Measurements from ENCODE around the gene INSM1.

INSM1 gene

GRCh38 chr20:20395087-20395486 lies 27.2 kb downstream of the INSM1 start:
- DNase-seq: no peak

DNA sequence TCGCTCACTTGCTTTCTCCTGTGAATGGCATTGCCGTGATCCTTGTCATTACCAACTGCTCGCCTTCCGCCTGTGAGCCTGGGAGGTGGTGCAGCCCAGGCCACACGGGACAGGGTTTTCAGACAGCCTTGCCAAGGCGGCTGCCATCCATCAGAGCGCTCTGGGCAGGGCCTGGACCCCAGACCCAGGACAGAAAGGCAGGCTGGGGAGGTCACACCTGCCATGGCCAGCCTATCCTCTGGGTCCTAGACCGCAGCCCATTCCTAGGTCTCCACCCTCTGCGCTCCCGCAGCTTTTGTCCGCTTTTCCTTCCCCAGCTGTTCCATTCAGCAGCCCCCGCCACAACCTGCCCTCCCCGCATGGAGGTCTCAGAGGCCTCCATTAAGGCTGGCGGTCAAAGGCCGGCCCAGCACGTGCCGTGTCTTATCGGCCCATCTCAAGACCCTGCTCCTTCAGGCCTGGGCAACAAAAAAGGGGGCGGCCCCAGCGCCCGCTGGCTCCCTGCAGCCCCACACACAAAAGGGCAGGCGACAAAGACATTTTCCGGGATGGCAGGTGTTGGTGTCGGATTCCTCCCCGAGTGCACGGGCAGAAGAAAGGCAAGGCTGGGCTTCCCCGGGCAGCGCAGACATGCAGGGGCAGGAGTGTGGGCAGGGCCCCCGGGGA lies 28.1 kb downstream of the INSM1 start:
- DNase-seq: no peak

DNA sequence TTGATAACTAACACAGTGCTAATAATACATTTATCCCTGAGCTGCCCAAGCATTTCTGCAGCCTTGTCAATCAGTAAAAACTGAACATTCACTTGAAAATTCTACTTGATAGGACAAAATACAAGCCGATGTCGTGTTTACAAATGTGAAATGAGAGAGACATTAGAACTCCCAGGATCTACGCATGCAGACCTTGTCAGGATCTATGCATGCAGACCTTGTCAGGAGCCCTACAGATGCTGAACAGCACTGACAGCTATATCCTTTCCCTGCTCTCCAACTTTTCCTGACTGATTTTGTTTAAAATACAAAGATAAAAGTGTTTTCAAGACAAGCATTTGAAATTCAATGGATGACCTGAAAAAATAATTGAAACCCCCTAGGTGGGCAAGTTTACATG lies 28.9 kb downstream of the INSM1 start:
- DNase-seq: no peak

DNA sequence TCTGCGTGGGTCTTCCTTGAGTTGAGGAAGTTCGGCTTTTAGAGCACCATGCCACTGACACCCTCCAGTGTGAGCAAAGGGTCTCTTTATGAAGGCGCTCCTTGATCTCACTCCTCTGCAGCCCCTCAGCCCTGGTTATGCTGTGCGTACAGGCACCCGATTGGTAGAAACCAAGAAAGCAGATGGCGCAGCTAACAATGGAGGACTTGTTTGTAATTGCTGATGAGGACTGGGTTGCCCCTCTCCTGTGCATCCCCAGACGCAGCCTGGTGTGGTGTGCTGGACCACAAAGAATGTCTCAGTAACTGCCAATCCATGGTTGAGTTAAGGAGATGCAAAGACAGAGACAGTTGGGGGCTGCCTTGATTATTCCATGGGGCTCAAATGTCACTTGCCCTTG lies 30.2 kb downstream of the INSM1 start:
- no peak for DNase-seq

DNA sequence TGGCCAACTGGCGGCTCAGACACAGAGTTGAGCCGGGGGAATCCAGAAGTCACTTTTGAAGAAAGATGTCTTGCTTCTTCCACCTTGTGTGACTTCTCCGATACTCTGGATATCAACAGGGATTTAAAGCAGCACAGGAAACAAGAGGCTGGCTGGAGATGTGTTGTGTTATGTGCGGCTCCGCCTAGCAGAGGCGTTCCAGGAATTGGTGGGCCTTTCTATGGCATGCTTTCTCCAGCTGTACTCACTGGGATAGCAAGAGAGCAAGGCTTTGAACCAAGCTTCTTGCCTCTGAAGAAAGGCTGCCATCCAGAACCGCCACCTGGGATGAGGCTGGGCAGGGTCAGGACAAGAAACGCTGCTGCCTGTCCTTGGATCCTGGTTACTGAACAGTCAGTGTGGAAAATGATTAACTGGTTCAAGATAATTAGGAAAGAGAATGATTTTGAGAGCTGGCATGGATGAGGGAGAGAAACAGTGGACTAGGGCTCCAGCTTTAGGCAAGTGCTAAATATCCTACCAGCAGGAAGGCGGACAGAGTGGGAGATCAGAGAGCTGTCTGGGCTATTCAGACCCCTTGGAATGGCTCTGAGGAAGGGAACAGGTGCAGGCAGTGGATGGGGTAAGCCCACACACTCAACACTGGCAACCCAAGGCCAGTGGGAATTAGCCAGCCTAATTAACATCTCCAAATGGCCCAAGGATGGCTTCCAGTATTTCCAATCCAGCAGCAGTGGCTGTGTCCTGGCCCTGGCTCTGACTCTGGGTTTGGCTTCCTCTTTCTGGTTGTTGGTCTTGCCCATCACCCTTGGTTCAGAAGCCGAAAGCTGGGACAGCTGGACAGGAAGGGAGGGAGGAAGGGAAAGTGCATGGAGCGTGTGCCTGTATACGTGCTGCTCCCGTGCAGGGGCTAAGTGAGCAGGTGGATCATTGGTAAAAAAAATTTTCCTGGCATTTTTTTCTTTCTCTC lies 31.9 kb downstream of the INSM1 start:
- DNase-seq: no peak

DNA sequence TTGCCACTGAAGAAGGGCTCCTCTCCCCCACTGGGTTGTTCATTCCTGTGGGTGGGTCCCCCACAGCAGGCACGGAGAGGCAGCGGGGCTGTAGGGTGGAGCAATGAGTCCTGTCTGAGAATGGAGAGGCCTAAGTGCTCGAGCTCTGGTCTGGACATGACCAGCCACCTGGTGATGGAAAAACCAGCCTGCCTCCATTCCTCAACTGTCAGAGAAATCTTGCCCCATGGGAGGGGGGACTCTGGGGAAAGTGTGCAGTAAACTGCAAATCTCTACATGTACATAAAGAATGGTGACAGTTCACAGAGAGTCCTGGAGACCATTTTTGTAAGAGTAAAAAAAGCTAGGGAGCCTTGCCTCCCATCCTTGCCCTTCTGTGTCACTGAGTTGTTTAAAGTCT lies 34.1 kb downstream of the INSM1 start:
- DNase-seq: no peak

GRCh38 chr20:20404633-20405032 lies 36.7 kb downstream of the INSM1 start:
- DNase-seq: no peak

DNA sequence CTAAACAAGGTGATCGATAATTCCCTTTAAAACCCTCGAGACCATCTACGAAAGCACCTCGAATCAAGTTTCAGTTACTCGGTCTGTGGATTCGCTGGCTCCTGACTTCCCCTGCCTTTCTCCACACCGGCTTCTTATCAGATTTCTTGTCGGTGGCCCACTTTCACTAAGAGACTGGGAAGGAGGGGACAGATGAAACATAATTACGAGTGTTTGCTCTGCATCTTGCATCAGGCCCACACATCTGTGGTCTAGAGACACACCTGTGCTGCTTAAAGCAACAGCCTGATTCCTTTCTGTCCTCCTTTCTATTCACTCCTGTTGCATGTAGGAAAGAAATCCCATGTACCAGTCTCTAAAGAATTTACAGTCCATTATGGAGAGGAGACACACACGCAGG lies 37.7 kb downstream of the INSM1 start:
- no peak for DNase-seq

DNA sequence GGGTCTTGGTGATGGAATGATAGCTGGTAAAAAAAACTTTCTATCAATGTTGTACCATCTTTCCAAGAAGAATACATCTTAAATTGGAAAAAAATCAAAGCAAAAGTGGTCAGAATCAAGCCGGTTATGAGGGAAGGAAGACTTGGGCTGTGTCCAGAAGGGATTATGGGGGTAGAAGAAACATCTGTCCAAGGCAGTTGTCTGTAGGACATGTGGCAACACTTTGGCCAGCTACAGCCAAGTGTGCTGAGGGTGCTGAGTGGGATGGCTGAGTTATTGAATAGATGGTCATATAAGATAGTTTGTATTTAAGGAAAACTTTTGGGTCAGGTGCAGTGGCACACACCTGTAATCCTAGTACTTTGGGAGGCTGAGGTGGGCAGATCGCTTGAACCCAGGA lies 38.4 kb downstream of the INSM1 start:
- DNase-seq: no peak

DNA sequence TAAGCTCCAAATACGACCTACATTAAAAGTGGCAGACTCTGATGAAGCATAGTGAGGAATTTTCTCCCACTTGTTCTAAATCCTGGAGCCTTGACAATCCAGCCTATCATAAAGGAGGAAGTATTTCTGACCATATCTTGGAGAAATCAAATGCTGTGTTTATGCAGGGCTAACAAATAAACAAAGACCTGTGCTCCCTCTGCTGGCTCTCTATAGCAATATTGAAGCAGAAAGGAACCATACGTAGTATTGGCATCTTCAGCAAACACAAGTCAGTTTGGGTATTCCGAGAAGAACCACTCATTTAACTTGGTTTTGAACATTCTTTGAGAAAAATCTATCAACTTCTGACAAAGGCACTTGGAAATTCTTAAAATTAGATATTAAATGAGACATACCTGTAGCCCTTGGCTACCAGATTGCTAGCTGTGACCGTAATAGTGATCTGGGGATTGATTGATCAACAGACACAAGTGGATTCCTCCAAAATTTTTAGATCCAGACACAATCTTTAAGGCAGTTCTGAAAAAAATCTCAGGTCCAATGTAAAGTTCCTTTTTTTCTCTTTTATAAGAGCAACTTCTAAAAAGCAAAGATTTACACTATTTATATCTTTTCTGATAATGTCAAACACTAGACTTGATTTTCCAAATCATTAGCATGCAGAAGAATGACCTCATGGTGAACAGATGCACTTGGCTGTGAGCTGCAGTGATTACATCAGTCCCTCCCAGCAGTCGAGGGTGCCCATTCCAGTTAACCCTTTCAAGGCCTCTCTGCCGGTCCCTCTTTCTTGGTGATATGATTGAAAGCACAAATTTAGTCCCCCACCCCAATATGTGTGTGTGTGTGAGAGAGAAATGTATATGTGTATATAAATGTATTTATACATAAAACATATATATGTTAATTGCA lies 40.2 kb downstream of the INSM1 start:
- DNase-seq: no peak

- DNase-seq: no peak
Measured at GRCh38 chr20:20409331-20409730, 41.4 kb downstream of the INSM1 start.

DNA sequence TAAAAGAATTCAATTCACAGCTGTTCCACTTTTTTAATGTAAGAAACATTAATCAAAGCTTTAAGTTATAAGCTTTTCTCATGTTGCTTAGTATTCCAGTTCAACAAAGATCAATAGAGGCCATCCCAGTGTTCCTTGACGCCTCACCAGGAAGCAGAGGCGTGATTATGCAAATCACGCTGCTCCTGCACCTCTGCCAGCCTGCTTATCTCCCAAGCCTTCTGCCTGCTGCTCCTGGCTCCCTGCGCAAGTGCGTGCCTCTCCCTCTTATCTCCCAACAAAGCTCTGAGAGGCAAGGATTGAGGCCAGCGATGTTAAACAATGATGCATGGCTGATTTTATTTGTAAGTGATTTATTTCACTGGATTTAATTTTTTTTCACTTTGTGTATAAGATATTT lies 42.8 kb downstream of the INSM1 start:
- DNase-seq: no peak

DNA sequence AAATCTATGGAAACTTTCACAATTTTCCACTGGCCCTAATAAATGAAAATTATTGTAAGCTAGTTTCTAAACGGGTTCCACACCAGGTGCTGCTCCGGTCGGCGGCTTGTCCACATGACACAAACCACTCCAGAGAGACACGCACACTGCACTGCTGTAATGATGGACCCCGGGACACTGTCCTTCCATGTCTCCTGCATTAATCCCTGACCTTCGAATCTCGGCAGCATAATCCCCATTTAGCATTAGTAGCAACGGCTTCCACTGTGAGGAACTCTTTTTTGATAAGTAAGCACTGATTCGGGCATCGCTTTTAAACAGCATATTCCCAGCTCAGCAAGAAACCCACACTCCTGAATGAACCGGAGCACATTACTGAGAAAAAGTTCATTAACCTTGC lies 43.5 kb downstream of the INSM1 start:
- no peak for DNase-seq

DNA sequence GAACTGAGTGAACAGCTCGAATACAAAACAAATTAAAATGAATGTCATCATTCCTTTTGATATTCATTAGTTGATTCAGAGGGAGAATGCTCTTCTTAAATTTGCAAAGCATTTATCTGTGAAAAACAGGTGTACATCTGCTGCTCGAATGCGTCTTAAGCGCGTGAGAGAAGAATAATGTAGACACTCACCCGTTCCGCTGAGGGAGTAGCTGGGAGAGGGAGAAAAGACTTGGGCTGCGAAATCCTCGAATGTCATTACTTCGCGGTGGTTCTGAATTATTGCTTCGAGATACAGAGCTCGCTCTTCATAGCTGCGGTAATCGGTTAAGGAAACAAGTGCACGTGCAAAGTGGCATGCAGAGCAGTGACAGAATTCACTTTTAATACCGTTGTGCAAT lies 43.9 kb downstream of the INSM1 start:
- no peak for DNase-seq

GRCh38 chr20:20412750-20413149 lies 44.8 kb downstream of the INSM1 start:
- DNase-seq: no peak

DNA sequence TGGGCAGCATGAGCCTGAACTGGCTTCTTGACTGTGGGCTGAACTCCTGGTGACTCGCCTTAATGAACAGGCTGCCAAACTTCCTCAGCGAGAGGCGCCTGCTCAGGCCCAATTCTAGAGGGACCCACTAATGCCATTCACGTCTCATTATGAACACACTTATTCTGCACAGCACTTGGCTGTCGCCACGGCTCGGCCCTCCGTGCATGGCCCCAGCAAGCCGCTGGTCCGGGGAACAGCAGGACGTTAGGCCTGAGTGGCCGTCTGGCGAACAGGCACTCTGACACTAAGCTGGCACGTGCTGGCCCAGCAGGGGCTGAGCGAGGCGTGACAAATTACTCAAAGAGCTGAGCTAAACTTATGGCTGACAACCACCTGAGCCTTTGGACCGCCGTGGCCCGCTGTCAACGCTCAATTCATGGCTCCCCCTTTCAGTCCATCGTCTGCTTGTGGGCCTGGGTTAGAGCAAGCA lies 45.9 kb downstream of the INSM1 start:
- DNase-seq: no peak

- DNase-seq: no peak
Measured at GRCh38 chr20:20414640-20415220, 46.8 kb downstream of the INSM1 start.

DNA sequence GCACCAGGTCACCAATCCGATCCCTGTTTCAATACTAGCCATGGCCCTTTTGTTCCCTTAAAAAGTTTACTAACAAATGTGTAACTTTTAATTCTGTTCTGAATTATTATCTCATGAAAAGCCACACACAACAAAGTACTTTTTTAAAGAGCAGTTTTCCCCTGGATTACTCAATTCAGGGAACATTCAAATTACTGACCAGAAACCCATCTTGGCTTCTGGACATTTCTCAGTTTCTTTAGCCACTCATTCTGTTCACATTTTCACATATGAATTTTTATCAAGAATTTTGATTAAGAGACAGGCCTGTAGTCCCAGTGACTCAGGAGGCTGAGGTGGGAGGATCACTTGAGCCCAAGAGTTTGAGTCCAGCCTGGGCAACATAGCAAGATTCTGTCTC lies 47.4 kb downstream of the INSM1 start:
- DNase-seq: no peak

- no peak for DNase-seq
Measured at GRCh38 chr20:20417876-20418676, 50.2 kb downstream of the INSM1 start.
